MV-4-11 (cell line): ENCODE data around the gene GPR15.
A peak's percentile ranks its signal among the peaks of the same experiment; 100 is the strongest.
"Not testable (repeated sequence)": the region's sequence is repeated elsewhere in the genome, so short reads cannot be mapped to it uniquely, and the experiment has no call there.

Experiments used
- DNase-seq: peaks from one replicate; lab custom pipeline; 2025; lab: John Stamatoyannopoulos, UW

GPR15 gene

GRCh38 chr3:98558100-98558827 is 26.5 kb downstream of the GPR15 start:
- DNase-seq = no peak

DNA sequence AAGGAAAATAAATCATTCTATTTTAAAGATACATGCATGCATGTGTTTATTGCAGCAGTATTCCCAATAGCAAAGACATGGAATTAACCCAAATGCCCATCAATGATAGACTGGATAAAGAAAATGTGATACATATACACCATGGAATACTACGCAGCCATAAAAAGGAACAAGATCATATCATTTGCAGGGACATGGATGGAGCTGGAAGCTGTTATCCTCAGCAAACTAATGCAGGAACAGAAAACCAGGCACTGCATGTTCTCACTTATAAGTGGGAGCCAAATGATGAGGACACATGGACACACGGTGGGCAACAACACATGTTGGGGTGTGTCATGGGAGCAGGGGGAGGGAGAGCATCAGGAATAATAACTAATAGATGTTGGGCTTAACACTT is 28.0 kb downstream of the GPR15 start:
- DNase-seq = not testable (repeated sequence)

DNA sequence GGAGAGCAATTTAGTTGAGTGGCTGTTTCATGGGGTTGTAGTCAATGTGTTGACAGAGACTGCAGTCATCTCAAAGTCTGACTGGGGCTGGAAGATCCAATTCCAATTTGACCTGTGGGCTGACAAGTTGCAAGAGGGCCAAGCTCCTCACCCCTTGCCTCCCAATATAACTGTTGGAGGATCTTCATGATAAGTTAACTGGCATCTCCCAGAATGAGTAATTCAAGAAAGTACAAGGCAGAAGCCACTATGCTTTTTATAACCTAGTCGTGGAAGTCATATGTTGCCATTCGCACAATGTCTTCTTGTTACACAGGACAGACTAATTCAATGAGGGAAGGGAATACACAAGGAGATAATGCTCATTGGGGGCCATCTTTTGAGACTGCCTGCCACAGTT is 29.1 kb downstream of the GPR15 start:
- peak; percentile 11 for DNase-seq

GRCh38 chr3:98561727-98562521 is 30.1 kb downstream of the GPR15 start:
- DNase-seq = peak; percentile 34

- peak; percentile 77 for DNase-seq
These were observed 32.0 kb downstream of the GPR15 start for GRCh38 chr3:98563661-98564281.

DNA sequence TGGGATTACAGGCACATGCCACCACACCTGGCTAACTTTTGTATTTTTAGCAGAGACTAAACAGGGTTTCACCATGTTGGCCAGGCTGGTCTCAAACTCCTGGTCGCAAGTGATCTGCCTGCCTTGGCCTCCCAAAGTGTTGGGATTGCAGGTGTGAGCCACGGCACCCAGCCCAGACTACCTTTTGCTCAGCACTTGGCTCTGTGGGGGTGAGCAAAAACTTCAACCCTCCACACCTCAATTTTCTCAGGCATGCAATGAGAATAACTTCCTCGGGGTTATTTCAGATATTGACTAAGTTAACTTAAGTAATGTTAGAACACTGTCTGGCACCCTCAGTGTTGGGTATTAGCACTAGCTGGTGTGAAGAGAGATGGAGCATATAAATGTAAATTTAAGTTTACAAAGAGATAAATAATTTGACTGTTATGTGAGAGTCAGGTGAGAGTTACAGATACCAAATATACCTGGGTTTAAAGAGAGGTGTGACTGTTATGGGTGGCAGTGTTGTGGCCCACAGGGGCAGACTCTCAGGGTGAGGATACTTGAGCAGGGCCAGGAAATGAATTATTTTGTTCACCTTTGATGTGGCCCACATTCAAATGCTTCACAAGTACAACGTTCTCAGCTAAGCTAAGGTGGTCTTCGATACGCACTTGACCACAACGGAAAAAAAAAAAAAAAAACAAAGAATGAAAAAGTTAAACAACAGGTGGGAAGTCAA is 32.7 kb downstream of the GPR15 start:
- no peak for DNase-seq

DNA sequence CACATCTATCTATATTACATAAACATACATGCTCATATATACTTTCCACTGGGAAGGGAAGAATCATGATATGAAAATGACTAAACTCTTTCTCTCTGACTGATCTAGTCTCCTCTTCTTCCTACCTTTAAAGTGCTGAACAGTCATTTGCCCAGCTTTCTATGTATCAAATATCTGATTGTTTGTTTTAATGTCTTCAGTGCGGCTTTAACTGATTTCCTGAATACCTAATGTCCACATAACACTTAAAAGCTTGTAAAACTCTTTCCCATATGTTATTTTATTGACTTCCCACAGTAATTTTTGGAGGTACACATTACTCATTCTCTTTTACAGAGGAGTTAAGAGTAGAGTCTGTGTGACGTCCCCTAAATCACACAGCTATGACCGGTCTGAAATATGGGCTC is 33.5 kb downstream of the GPR15 start:
- no peak for DNase-seq

- DNase-seq = peak; percentile 14
These were observed 34.1 kb downstream of the GPR15 start for GRCh38 chr3:98565843-98566242.

- no peak for DNase-seq
These were observed 36.0 kb downstream of the GPR15 start for GRCh38 chr3:98567666-98568270.

- no peak for DNase-seq
These were observed 36.6 kb downstream of the GPR15 start for GRCh38 chr3:98568402-98568801.

DNA sequence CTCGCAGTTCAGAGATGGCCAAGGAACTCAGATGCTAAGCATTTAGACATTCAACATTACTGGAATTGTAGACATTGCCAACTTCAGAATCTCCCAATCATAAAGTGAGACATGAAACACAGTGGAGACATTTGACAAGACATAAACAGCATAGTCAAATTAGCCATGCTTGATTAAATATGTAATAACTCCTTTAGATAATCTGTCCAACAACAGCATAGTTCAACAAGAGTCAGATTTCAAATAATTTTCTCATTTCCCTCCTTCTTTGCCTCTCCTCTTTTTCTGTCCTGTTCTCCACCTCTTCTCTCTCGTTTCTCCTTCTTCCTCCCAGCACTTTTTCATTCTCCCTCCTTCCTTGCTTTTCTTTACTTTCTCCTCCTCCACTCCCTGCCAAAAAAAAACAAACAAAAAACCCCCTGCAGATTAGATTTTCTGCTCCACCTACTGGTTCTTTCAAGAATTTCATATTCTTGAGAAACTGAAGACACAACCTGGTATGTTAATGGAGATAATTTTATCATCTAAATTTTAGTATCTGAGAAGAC is 41.5 kb downstream of the GPR15 start:
- peak; percentile 26 for DNase-seq

DNA sequence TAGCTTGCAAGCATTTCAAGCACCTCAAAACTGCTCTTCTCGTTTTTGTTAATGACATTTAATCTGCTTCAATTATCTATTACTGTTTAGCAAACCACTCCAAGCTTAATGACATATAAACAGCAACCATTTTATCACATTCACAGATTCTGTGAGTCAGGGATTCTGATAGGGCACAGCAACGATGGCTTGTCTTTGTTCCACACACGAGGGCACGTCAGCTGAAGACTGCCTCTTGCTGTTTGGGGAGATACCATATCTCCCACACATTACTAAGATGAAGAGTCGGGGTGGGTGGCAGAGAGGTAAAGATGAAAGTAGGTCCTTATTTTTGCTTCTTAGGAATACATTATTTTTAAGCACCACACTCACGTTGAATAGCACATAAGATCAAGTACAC is 42.4 kb downstream of the GPR15 start:
- no peak for DNase-seq

GRCh38 chr3:98577178-98577895 is 45.6 kb downstream of the GPR15 start:
- no peak for DNase-seq

DNA sequence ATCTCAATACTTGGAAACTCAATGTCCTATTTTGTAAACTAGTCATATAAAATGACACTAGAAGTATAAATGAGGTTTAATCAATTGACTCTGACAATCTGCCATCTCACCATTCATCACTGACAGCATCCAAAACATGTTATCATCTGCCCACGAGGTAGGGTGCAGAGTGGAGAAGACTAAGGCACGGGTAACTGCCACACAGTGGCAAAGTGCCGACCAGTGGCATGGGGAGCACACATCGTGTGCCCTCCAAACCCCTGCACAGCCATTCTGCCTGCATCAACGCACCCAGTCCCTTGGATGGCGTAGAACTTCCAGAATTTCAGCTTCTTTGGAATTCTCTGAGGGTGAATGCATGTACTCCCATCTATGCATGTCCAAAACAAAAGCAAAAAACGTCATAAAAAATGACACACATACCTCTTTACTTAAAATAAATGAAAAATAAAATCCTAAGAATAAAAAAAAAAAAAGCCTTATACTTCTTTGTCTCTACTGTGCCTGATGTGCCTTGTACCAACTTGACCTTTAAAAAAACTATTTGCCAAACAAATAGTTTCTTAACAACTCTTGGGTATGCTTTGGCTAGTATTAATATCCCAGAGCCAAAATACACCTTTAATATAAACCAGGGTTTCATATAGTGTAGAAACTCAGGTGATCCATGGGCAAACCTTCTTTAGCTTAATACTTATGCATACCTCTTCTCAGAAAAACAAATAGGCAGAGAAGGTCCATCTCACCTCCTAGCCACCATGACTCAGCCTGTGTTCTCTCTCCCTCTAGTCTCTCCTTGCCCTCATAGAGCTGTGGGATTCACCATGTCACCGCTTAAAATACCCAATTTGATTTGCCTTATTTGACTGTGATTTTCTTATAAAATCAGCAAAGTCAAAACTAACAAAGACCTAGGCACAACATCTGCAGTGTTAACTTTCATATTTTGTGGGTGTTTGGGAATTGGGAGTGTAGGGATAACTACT is 48.9 kb downstream of the GPR15 start:
- DNase-seq = no peak

DNA sequence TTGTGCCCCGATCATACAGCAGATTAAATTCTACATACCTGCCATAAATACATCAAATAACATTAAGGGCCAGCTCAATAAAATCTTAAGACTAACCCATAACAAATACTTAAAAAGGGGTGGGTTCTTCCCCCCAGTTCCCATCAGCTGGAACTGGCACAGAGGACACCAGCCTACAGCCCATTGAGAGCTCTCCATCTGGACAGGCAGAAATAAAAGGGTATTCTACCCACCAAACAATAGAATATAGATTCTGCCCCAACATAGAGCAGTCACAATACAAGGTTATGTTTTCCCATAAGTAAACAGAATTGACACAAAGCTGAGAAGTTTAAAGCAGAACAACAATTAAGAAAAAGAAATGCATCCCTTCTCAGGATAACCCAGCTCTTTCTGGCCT is 49.7 kb downstream of the GPR15 start:
- DNase-seq = no peak

GRCh38 chr3:98582042-98582441 is 50.3 kb downstream of the GPR15 start:
- no peak for DNase-seq

- no peak for DNase-seq
These were observed 52.0 kb downstream of the GPR15 start for GRCh38 chr3:98583766-98584165.
